Ovary (tissue), 9 donors: Measurements from ENCODE around the gene PRM1. TPM values are rescaled to one million over a fixed set of nuclear protein-coding genes. Genes with fewer than 3 reads are reported as not detected.

Experiments used
- DNase-seq, 5 donors: peaks; one replicate each; pipeline ENCODE4 v3.0.0-alpha.2; 2019 to 2020
- H3K27ac ChIP-seq, 2 donors: fragments of 200-600 bp; one replicate each; pipeline versions ENCODE4 v1.5.1 to v1.8.0; 2019 to 2022
- H3K27me3 ChIP-seq: fragments of 200-600 bp; one replicate; pipeline ENCODE4 v1.8.0; 2022
- H3K36me3 ChIP-seq: fragments of 200-600 bp; sonication (generic); one replicate; pipeline ENCODE4 v1.5.1; 2019
- H3K4me1 ChIP-seq: one replicate; pipeline ENCODE4 v1.8.1; 2013; ENCODE audit warnings: mild to moderate bottlenecking, moderate library complexity; ENCODE audit not compliant: insufficient read depth
- H3K4me3 ChIP-seq: fragments of 200-600 bp; sonication (generic); one replicate; pipeline ENCODE4 v1.5.1; 2017
- H3K9me3 ChIP-seq, 2 donors: fragments of 200-600 bp in 1 of 2; sonication (generic) in 1 of 2; one replicate each; pipeline versions ENCODE4 v1.5.1 to v1.8.1; 2013 to 2019; ENCODE audit warnings: mild to moderate bottlenecking in 1 of 2, moderate library complexity in 1 of 2
- EP300 ChIP-seq: sonication (generic); formaldehyde crosslinking; IDR thresholded peaks from one replicate; pipeline ENCODE4 v1.6.1; 2017; ENCODE audit warnings: antibody characterized with exemption
- POLR2A ChIP-seq: fragments of 450-650 bp; IDR thresholded peaks from one replicate; pipeline ENCODE4 v1.6.1; 2017; ENCODE audit warnings: antibody characterized with exemption, mild to moderate bottlenecking, moderate library complexity
- WGBS, 3 donors: extraction: QIAGEN DNeasy Blood & Tissue Kit in 1 of 3; methylation state at CpG; one replicate each; pipeline versions ENCODE4 v1.1.5 to v1.1.7; 2013 to 2017; 5-methylcytosine and 5-hydroxymethylcytosine counted together
- intact Hi-C, 4 donors: fragments of 100-400 bp; cut with DNase I; formaldehyde crosslinking; loops; one replicate each; pipeline versions ENCODE4 v1.11.0 to v1.15.1; 2022 to 2023
- polyA plus RNA-seq, 2 donors: library from polyadenylated mRNA; stranded (reverse); fragments of 200-250 nt in 1 of 2; fragments of 350-450 nt in 1 of 2; fragmentation: Illumina TruSeq in 1 of 2; extraction: RNeasy Lipid Tissue Mini Kit (QIAGEN cat#74804) in 1 of 2; gene quantifications; one replicate each; pipeline ENCODE4 v1.2.3, GENCODE V29; 2013 to 2014
- total RNA-seq, 7 donors: library from RNA; depleted of rRNA in 2 of 7; stranded (reverse); fragments of >200 nt in 2 of 7; fragmentation: NEBNext Ultra II Directional in 3 of 7; extraction: Animal tissue kit (Norgen Biotek cat#: 25700) in 3 of 7; gene quantifications; one replicate each; pipeline versions ENCODE4 v1.1.0 to v1.2.4, GENCODE V29; 2016 to 2023
- TF ChIP-seq, protein P1 (sequence below), 3 donors: fragments of 450-650 bp in 2 of 3; fragments of 200-600 bp in 1 of 3; IDR thresholded peaks; one replicate each; pipeline versions ENCODE4 v1.5.1 to v1.8.0; 2016 to 2022; ENCODE audit warnings: antibody characterized with exemption in 3 of 3, mild to moderate bottlenecking in 1 of 3
- donor health status: DM: no; HTN: no; CAD: no; lungs with moderate emphysema.
- donor health status: DM: no; HTN: no; CAD: no.
- donor health status: Bipolar disorder and iron deficiency.
- donor health status: DM: yes; HTN: yes; CAD: no.
- donor health status: DM: no; HTN: no; CAD: no.
- donor health status: DM: yes; HTN: yes; CAD: no.

The PRM1 gene
- total and polyA plus RNA-seq, 9 donors: not detected

DNA sequence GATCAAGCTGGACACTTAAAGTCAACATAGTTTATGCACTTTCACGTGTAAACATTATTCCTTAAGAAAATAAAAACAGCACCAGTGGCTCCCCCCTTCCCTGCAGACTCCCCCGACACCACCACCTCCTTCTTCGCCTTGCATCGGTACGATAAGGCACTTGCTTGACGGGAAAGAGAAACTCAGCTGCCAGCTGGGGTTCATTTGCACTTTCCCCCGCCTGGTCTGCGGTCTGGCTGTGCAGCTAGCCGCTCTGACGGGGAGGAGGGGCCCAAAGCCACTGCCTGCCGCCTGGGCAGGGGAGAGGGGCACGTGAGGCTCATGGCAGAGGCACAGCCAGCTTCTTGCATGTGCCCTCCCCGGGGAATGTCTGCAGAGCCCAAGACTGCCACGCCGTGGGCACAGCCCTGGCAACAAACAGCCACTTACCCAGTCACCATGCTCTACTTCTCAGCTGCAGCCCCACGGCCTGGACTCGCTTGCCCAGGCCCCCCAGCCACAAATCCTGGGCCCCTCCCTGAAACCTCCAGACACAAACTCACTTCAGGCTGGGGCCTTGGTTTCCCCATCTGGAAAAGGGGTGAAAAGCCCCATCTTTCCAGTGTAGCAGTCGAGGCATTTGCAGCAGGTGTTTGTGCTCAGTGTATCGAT is 16.5 kb upstream of the PRM1 start:
- H3K9me3 ChIP-seq: no peaks in the 10 kb centered on the region
- H3K27me3 ChIP-seq: no peaks in the 10 kb centered on the region
- 3 to 7% (median 4%) methylated on average over 19 of the region's 19 CpGs for WGBS, 3 donors
- H3K27ac ChIP-seq: peak overlapping the region in 1 of 2 donors; percentile 5
- DNase-seq: peak; percentile 53 to 73 (median 63)
- peaks cover 4% of the 10 kb centered on the region for H3K4me1 ChIP-seq
- TF ChIP-seq, protein P1, sequence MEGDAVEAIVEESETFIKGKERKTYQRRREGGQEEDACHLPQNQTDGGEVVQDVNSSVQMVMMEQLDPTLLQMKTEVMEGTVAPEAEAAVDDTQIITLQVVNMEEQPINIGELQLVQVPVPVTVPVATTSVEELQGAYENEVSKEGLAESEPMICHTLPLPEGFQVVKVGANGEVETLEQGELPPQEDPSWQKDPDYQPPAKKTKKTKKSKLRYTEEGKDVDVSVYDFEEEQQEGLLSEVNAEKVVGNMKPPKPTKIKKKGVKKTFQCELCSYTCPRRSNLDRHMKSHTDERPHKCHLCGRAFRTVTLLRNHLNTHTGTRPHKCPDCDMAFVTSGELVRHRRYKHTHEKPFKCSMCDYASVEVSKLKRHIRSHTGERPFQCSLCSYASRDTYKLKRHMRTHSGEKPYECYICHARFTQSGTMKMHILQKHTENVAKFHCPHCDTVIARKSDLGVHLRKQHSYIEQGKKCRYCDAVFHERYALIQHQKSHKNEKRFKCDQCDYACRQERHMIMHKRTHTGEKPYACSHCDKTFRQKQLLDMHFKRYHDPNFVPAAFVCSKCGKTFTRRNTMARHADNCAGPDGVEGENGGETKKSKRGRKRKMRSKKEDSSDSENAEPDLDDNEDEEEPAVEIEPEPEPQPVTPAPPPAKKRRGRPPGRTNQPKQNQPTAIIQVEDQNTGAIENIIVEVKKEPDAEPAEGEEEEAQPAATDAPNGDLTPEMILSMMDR (IDR thresholded peaks at IDR 0.05): no peak
- TF ChIP-seq EP300 (no peak), POLR2A (no peak)
- H3K4me3 ChIP-seq: peak overlapping the region; percentile 23
- intact Hi-C loops: no loop called here
- no peaks in the 10 kb centered on the region for H3K36me3 ChIP-seq

DNA sequence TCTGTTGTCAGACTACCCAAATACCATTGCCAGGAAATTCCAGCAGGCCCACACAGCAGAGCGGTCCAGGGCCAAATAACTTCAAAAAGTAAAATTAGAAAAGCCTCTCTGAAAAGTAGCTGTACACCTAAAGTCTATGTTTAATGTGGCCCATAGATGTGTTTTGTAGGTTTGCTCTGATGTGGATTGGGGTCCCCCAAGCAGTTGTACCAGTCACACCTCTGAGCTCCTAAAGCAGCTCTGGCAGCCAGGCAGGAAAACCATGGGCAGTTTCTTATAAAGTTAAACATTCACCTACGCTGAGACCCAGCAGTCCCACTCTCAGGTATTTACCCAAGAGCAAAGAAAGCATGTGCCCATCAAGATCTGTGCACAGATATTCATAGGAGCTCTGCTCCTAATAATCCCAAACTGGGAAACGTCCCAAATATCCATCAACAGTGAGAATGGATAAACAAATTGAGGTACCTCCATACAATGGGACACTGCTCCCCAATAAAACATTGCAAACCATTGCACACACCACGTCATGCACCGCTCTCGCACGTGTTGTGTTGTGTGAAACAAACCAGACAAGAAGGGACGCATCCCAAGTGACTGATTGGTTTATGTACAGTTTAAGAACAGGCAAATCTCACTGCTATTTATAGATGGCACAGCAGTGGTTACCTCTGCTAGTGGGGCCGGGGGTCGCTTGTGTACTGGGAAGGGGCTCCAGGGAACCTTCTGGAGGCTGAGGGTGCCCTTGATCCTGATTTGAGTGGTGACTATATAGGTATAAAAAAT is 15.8 kb upstream of the PRM1 start:
- intact Hi-C loops: no loop called here
- 24 to 35% (median 33%) methylated on average over 10 of the region's 10 CpGs for WGBS, 3 donors
- Histone ChIP-seq H3K27me3 (no peaks in the 10 kb centered on the region), H3K4me1 (peaks cover 4% of the 10 kb centered on the region), H3K27ac (peak overlapping the region in 1 of 2 donors; percentile 9), H3K9me3 (no peaks in the 10 kb centered on the region), H3K36me3 (no peaks in the 10 kb centered on the region), H3K4me3 (peak overlapping the region; percentile 23)
- TF ChIP-seq EP300 (no peak), POLR2A (no peak)
- TF ChIP-seq, protein P1 (IDR thresholded peaks at IDR 0.05): no peak
- DNase-seq: no peak

DNA sequence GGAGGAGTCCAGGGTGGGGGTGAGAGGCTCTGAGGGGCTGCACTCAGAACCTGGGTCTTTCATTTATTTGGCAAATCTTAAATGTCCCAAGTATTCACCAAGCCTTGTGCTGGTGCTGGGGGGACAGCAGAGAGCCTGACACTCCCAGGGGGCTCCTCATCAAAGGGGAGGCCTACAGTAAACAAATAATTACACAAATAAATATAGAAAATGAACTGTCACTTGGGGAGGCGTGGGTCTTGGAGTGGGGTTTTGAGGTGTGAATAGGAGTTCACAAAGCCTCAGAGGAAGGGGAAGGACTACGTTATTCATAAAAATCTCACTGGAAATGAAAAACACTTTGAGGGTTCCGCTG is 15.2 kb upstream of the PRM1 start:
- TF ChIP-seq POLR2A: no peak
- TF ChIP-seq, protein P1 (IDR thresholded peaks at IDR 0.05): no peak
- WGBS, 3 donors: 38 to 60% (median 58%) methylated on average over 3 of the region's 3 CpGs
- DNase-seq: no peak
- Histone ChIP-seq H3K4me1 (peaks cover 4% of the 10 kb centered on the region), H3K36me3 (no peaks in the 10 kb centered on the region), H3K27ac (no peak overlapping the region), H3K27me3 (no peaks in the 10 kb centered on the region), H3K9me3 (no peaks in the 10 kb centered on the region), H3K4me3 (no peak overlapping the region)
- intact Hi-C loops: no loop called here

DNA sequence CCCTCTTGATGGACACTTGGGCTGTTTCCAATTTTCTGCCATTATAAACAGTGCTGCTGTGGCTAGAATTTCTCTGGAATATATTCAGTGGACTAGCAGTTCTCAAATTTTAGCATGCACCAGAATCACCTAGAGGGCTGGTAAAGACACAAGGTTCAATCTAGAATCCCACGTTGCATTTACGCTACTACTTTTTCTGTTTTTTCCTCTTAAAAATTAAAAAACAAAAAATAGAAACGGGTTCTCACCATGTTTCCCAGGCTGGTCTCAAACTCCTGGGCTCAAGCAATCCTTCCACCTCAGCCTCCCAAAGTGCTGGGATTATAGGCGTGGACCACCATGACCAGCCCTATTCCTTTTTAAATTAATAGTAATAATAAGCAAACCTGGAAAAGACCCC is 14.5 kb upstream of the PRM1 start:
- no peak for TF ChIP-seq EP300
- TF ChIP-seq POLR2A: no peak
- TF ChIP-seq, protein P1 (IDR thresholded peaks at IDR 0.05): no peak
- 94 to 95% (median 95%) methylated on average over 4 of the region's 4 CpGs for WGBS, 3 donors
- peaks cover 4% of the 10 kb centered on the region for H3K4me1 ChIP-seq
- no peak overlapping the region for H3K4me3 ChIP-seq
- no peaks in the 10 kb centered on the region for H3K27me3 ChIP-seq
- no peaks in the 10 kb centered on the region for H3K9me3 ChIP-seq
- DNase-seq: no peak
- no peaks in the 10 kb centered on the region for H3K36me3 ChIP-seq
- H3K27ac ChIP-seq: no peak overlapping the region
- intact Hi-C loops: no loop called here
